HEK293 (cell line): ENCODE measurements around the gene BCL7A.

Source experiments
- FEZF1 ChIP-seq: fragments of 450-650 bp; formaldehyde crosslinking; IDR thresholded peaks from 2 replicates; pipeline ENCODE4 v1.5.1; 2016; ENCODE audit warnings: missing biosample characterization, missing genetic modification characterization
- GLI2 ChIP-seq: fragments of 450-650 bp; formaldehyde crosslinking; IDR thresholded peaks from 2 replicates; pipeline ENCODE4; 2017; ENCODE audit warnings: missing biosample characterization, missing genetic modification characterization, low read depth, borderline replicate concordance
- HIC1 ChIP-seq: fragments of 450-650 bp; formaldehyde crosslinking; IDR thresholded peaks from 2 replicates; pipeline ENCODE4 v1.5.1; 2016; ENCODE audit warnings: missing biosample characterization, missing genetic modification characterization
- KLF17 ChIP-seq: fragments of 450-650 bp; formaldehyde crosslinking; IDR thresholded peaks from 2 replicates; pipeline ENCODE4 v1.5.1; 2016; ENCODE audit warnings: missing biosample characterization, missing genetic modification characterization
- MYNN ChIP-seq: fragments of 450-650 bp; formaldehyde crosslinking; IDR thresholded peaks from 2 replicates; pipeline ENCODE4 v1.5.1; 2016; ENCODE audit warnings: missing biosample characterization, missing genetic modification characterization, borderline replicate concordance
- RBAK ChIP-seq: fragments of 450-650 bp; formaldehyde crosslinking; IDR thresholded peaks from 2 replicates; pipeline ENCODE4 v1.5.1; 2016; ENCODE audit warnings: missing biosample characterization, missing genetic modification characterization
- SALL2 ChIP-seq: fragments of 450-650 bp; formaldehyde crosslinking; IDR thresholded peaks from 2 replicates; pipeline ENCODE4 v1.5.0; 2017; ENCODE audit warnings: missing biosample characterization, mild to moderate bottlenecking, missing genetic modification characterization, borderline replicate concordance
- SP3 ChIP-seq: fragments of 450-650 bp; formaldehyde crosslinking; IDR thresholded peaks from 2 replicates; pipeline ENCODE4 v1.5.1; 2016; ENCODE audit warnings: missing biosample characterization, missing genetic modification characterization
- ZBTB17 ChIP-seq: fragments of 450-650 bp; formaldehyde crosslinking; IDR thresholded peaks from 2 replicates; pipeline ENCODE4 v1.5.1; 2016; ENCODE audit warnings: missing biosample characterization, missing genetic modification characterization
- ZBTB44 ChIP-seq: fragments of 450-650 bp; IDR thresholded peaks from 2 replicates; pipeline ENCODE4 v1.5.1; 2018; ENCODE audit warnings: missing biosample characterization, mild to moderate bottlenecking, missing genetic modification characterization
- ZIC2 ChIP-seq: fragments of 450-650 bp; formaldehyde crosslinking; IDR thresholded peaks from 2 replicates; pipeline ENCODE4 v1.5.1; 2016; ENCODE audit warnings: missing biosample characterization, missing genetic modification characterization
- ZNF133 ChIP-seq: fragments of 450-650 bp; formaldehyde crosslinking; IDR thresholded peaks from 2 replicates; pipeline ENCODE4 v1.5.1; 2016; ENCODE audit warnings: missing biosample characterization, missing genetic modification characterization
- ZNF16 ChIP-seq: fragments of 450-650 bp; formaldehyde crosslinking; IDR thresholded peaks from 2 replicates; pipeline ENCODE4 v1.5.1; 2016; ENCODE audit warnings: low read depth, missing biosample characterization, missing genetic modification characterization
- ZNF174 ChIP-seq: fragments of 450-650 bp; formaldehyde crosslinking; IDR thresholded peaks from 2 replicates; pipeline ENCODE4 v1.5.0; 2017; ENCODE audit warnings: missing biosample characterization, mild to moderate bottlenecking, missing genetic modification characterization
- ZNF18 ChIP-seq: fragments of 450-650 bp; formaldehyde crosslinking; IDR thresholded peaks from 2 replicates; pipeline ENCODE4 v1.5.1; 2016; ENCODE audit warnings: missing biosample characterization, missing genetic modification characterization
- ZNF239 ChIP-seq: fragments of 450-650 bp; formaldehyde crosslinking; IDR thresholded peaks from 2 replicates; pipeline ENCODE4 v1.5.1; 2016; ENCODE audit warnings: missing biosample characterization, missing genetic modification characterization
- ZNF24 ChIP-seq: fragments of 450-650 bp; formaldehyde crosslinking; IDR thresholded peaks from 2 replicates; pipeline ENCODE4 v1.5.1; 2016; ENCODE audit warnings: missing biosample characterization, missing genetic modification characterization
- ZNF362 ChIP-seq: fragments of 450-650 bp; formaldehyde crosslinking; IDR thresholded peaks from 2 replicates; pipeline ENCODE4 v1.5.1; 2016; ENCODE audit warnings: missing biosample characterization, missing genetic modification characterization
- ZNF433 ChIP-seq: fragments of 450-650 bp; formaldehyde crosslinking; IDR thresholded peaks from 2 replicates; pipeline ENCODE4 v1.5.1; 2016; ENCODE audit warnings: missing biosample characterization, missing genetic modification characterization, low read depth
- ZNF548 ChIP-seq: fragments of 450-650 bp; formaldehyde crosslinking; IDR thresholded peaks from 2 replicates; pipeline ENCODE4 v1.5.1; 2016; ENCODE audit warnings: missing biosample characterization, missing genetic modification characterization
- ZNF596 ChIP-seq: fragments of 450-650 bp; IDR thresholded peaks from 2 replicates; pipeline ENCODE4 v1.5.0; 2018; ENCODE audit warnings: missing biosample characterization, mild to moderate bottlenecking, missing genetic modification characterization, moderate library complexity
- ZNF600 ChIP-seq: fragments of 450-650 bp; formaldehyde crosslinking; IDR thresholded peaks from 2 replicates; pipeline ENCODE4 v1.5.1; 2016; ENCODE audit warnings: missing biosample characterization, missing genetic modification characterization
- ZNF629 ChIP-seq: fragments of 450-650 bp; formaldehyde crosslinking; IDR thresholded peaks from 2 replicates; pipeline ENCODE4 v1.5.1; 2017; ENCODE audit warnings: missing biosample characterization, missing genetic modification characterization
- ZNF654 ChIP-seq: fragments of 450-650 bp; formaldehyde crosslinking; IDR thresholded peaks from 2 replicates; pipeline ENCODE4 v1.5.1; 2016; ENCODE audit warnings: low read depth, missing biosample characterization, missing genetic modification characterization
- ZNF670 ChIP-seq: fragments of 450-650 bp; formaldehyde crosslinking; IDR thresholded peaks from 2 replicates; pipeline ENCODE4 v1.5.1; 2016; ENCODE audit warnings: missing biosample characterization, missing genetic modification characterization, low read depth
- ZNF701 ChIP-seq: fragments of 450-650 bp; formaldehyde crosslinking; IDR thresholded peaks from 2 replicates; pipeline ENCODE4 v1.5.1; 2016; ENCODE audit warnings: missing biosample characterization, missing genetic modification characterization
- ZNF76 ChIP-seq: fragments of 450-650 bp; formaldehyde crosslinking; IDR thresholded peaks from 2 replicates; pipeline ENCODE4; 2016; ENCODE audit warnings: low read depth, missing biosample characterization, missing genetic modification characterization, borderline replicate concordance
- ZNF776 ChIP-seq: fragments of 450-650 bp; formaldehyde crosslinking; IDR thresholded peaks from 2 replicates; pipeline ENCODE4 v1.5.0; 2017; ENCODE audit warnings: missing biosample characterization, missing genetic modification characterization, borderline replicate concordance
- ZNF837 ChIP-seq: fragments of 450-650 bp; formaldehyde crosslinking; IDR thresholded peaks from 2 replicates; pipeline ENCODE4 v1.5.1; 2016; ENCODE audit warnings: missing biosample characterization, missing genetic modification characterization
- ZSCAN23 ChIP-seq: fragments of 450-650 bp; formaldehyde crosslinking; IDR thresholded peaks from 2 replicates; pipeline ENCODE4 v1.5.1; 2016; ENCODE audit warnings: missing biosample characterization, missing genetic modification characterization
- ZSCAN5A ChIP-seq: fragments of 450-650 bp; formaldehyde crosslinking; IDR thresholded peaks from 2 replicates; pipeline ENCODE4 v1.5.1; 2016; ENCODE audit warnings: missing biosample characterization, missing genetic modification characterization
- ZXDB ChIP-seq: fragments of 450-650 bp; formaldehyde crosslinking; IDR thresholded peaks from 2 replicates; pipeline ENCODE4 v1.5.1; 2016; ENCODE audit warnings: missing biosample characterization, missing genetic modification characterization

Gene BCL7A

GRCh38 chr12:122093098-122093883, 71.6 kb downstream of the BCL7A start (continued):
- TF ChIP-seq ZSCAN23 (tag by site-specific recombination) (no peak), ZNF433 (0 out of 2 replicates have a peak, but pooled peaks have one; percentile 21), ZIC2 (no peak), ZNF776 (tag by site-specific recombination) (peak; percentile 71; the same call in 1 of the 2 replicates), ZNF596 (tag by site-specific recombination) (no peak), ZNF629 (tag by site-specific recombination) (no peak), ZNF654 (tag by site-specific recombination) (no peak), RBAK (tag by site-specific recombination) (no peak), GLI2 (tag by site-specific recombination) (no peak), ZNF24 (tag by site-specific recombination) (no peak), ZNF76 (tag by site-specific recombination) (no peak; the same call in 1 of the 2 replicates), ZXDB (tag by site-specific recombination) (no peak), ZNF16 (no peak), HIC1 (tag by site-specific recombination) (no peak), ZNF18 (tag by site-specific recombination) (peak; percentile 64; the same call in 1 of the 2 replicates), ZNF837 (tag by site-specific recombination) (no peak), FEZF1 (tag by site-specific recombination) (no peak), ZBTB44 (tag by site-specific recombination) (no peak), SALL2 (tag by site-specific recombination) (no peak), ZNF701 (tag by site-specific recombination) (0 out of 2 replicates have a peak, but pooled peaks have one; percentile 28), ZSCAN5A (no peak; the same call in 1 of the 2 replicates), SP3 (tag by site-specific recombination) (no peak), ZNF133 (tag by site-specific recombination) (peak; percentile 38), ZNF239 (tag by site-specific recombination) (peak; percentile 31; the same call in 1 of the 2 replicates), ZNF174 (tag by site-specific recombination) (no peak), MYNN (tag by site-specific recombination) (no peak), ZNF600 (tag by site-specific recombination) (no peak), ZNF362 (tag by site-specific recombination) (no peak), KLF17 (no peak), ZNF548 (tag by site-specific recombination) (no peak), ZNF670 (tag by site-specific recombination) (peak; percentile 24; the same call in 1 of the 2 replicates), ZBTB17 (no peak)
